Measurements from ENCODE around the gene CFAP299.

Gene CFAP299

GRCh38 chr4:80393246-80393969 is 57.9 kb downstream of the CFAP299 start:
- no peaks in the 10 kb centered on the region for H3K27me3 Mint-ChIP-seq
- H3K36me3 Mint-ChIP-seq (ENCODE audit: low read depth): no peaks in the 10 kb centered on the region
- H3K4me1 Mint-ChIP-seq (ENCODE audit: low read depth): peaks cover 8% of the 10 kb centered on the region
- H3K9me3 Mint-ChIP-seq: peaks cover 4% of the 10 kb centered on the region
- H3K4me3 Mint-ChIP-seq: no peak overlapping the region
- H3K27ac Mint-ChIP-seq: no peak overlapping the region

GRCh38 chr4:80393970-80394250 is 58.4 kb downstream of the CFAP299 start:
- Mint-ChIP-seq H3K9me3 (peaks cover 4% of the 10 kb centered on the region), H3K36me3 (ENCODE audit: low read depth) (no peaks in the 10 kb centered on the region), H3K4me3 (no peak overlapping the region), H3K27ac (no peak overlapping the region), H3K4me1 (ENCODE audit: low read depth) (peaks cover 8% of the 10 kb centered on the region), H3K27me3 (no peaks in the 10 kb centered on the region)

- no peaks in the 10 kb centered on the region for H3K27me3 Mint-ChIP-seq
- no peaks in the 10 kb centered on the region for H3K4me1 Mint-ChIP-seq (ENCODE audit: low read depth)
- H3K36me3 Mint-ChIP-seq (ENCODE audit: low read depth): no peaks in the 10 kb centered on the region
- no peaks in the 10 kb centered on the region for H3K9me3 Mint-ChIP-seq
- no peak overlapping the region for H3K4me3 Mint-ChIP-seq
- no peak overlapping the region for H3K27ac Mint-ChIP-seq
Measured at GRCh38 chr4:80407246-80407645, 71.7 kb downstream of the CFAP299 start.

GRCh38 chr4:80409809-80410208 is 74.3 kb downstream of the CFAP299 start:
- H3K27me3 Mint-ChIP-seq: no peaks in the 10 kb centered on the region

GRCh38 chr4:80412322-80412721 is 76.8 kb downstream of the CFAP299 start:
- no peaks in the 10 kb centered on the region for H3K4me1 Mint-ChIP-seq (ENCODE audit: low read depth)
- H3K4me3 Mint-ChIP-seq: no peak overlapping the region
- no peak overlapping the region for H3K27ac Mint-ChIP-seq
- H3K36me3 Mint-ChIP-seq (ENCODE audit: low read depth): no peaks in the 10 kb centered on the region
- no peaks in the 10 kb centered on the region for H3K9me3 Mint-ChIP-seq
- no peaks in the 10 kb centered on the region for H3K27me3 Mint-ChIP-seq

More at GRCh38 chr4:80409809-80410208, 74.3 kb downstream of the CFAP299 start:
- no peak overlapping the region for H3K27ac Mint-ChIP-seq
- no peaks in the 10 kb centered on the region for H3K4me1 Mint-ChIP-seq (ENCODE audit: low read depth)
- H3K9me3 Mint-ChIP-seq: no peaks in the 10 kb centered on the region
- no peak overlapping the region for H3K4me3 Mint-ChIP-seq
- no peaks in the 10 kb centered on the region for H3K36me3 Mint-ChIP-seq (ENCODE audit: low read depth)

GRCh38 chr4:80413086-80413485 is 77.6 kb downstream of the CFAP299 start:
- H3K27ac Mint-ChIP-seq: no peak overlapping the region
- H3K9me3 Mint-ChIP-seq: no peaks in the 10 kb centered on the region
- no peaks in the 10 kb centered on the region for H3K36me3 Mint-ChIP-seq (ENCODE audit: low read depth)
- no peak overlapping the region for H3K4me3 Mint-ChIP-seq
- no peaks in the 10 kb centered on the region for H3K4me1 Mint-ChIP-seq (ENCODE audit: low read depth)
- no peaks in the 10 kb centered on the region for H3K27me3 Mint-ChIP-seq

GRCh38 chr4:80417019-80417418 is 81.5 kb downstream of the CFAP299 start:
- H3K4me3 Mint-ChIP-seq: no peak overlapping the region
- no peaks in the 10 kb centered on the region for H3K4me1 Mint-ChIP-seq (ENCODE audit: low read depth)
- no peaks in the 10 kb centered on the region for H3K36me3 Mint-ChIP-seq (ENCODE audit: low read depth)
- H3K9me3 Mint-ChIP-seq: no peaks in the 10 kb centered on the region
- H3K27ac Mint-ChIP-seq: no peak overlapping the region
- H3K27me3 Mint-ChIP-seq: no peaks in the 10 kb centered on the region

- no peak overlapping the region for H3K4me3 Mint-ChIP-seq
- H3K4me1 Mint-ChIP-seq (ENCODE audit: low read depth): peaks cover 9% of the 10 kb centered on the region
- no peaks in the 10 kb centered on the region for H3K27me3 Mint-ChIP-seq
- peaks cover 4% of the 10 kb centered on the region for H3K9me3 Mint-ChIP-seq
- no peaks in the 10 kb centered on the region for H3K36me3 Mint-ChIP-seq (ENCODE audit: low read depth)
- H3K27ac Mint-ChIP-seq: no peak overlapping the region
Measured at GRCh38 chr4:80419946-80420345, 84.4 kb downstream of the CFAP299 start.

GRCh38 chr4:80420638-80421037 is 85.1 kb downstream of the CFAP299 start:
- Mint-ChIP-seq H3K9me3 (peaks cover 4% of the 10 kb centered on the region), H3K27ac (no peak overlapping the region), H3K27me3 (no peaks in the 10 kb centered on the region), H3K36me3 (ENCODE audit: low read depth) (no peaks in the 10 kb centered on the region), H3K4me1 (ENCODE audit: low read depth) (peaks cover 9% of the 10 kb centered on the region), H3K4me3 (no peak overlapping the region)

- Mint-ChIP-seq H3K27me3 (no peaks in the 10 kb centered on the region), H3K27ac (no peak overlapping the region), H3K4me3 (no peak overlapping the region), H3K36me3 (ENCODE audit: low read depth) (no peaks in the 10 kb centered on the region), H3K9me3 (peaks cover 4% of the 10 kb centered on the region), H3K4me1 (ENCODE audit: low read depth) (peaks cover 9% of the 10 kb centered on the region)
Measured at GRCh38 chr4:80422727-80423404, 87.3 kb downstream of the CFAP299 start.

- Mint-ChIP-seq H3K27me3 (no peaks in the 10 kb centered on the region), H3K27ac (no peak overlapping the region), H3K36me3 (ENCODE audit: low read depth) (no peaks in the 10 kb centered on the region), H3K4me3 (no peak overlapping the region), H3K4me1 (ENCODE audit: low read depth) (peaks cover 9% of the 10 kb centered on the region), H3K9me3 (peaks cover 4% of the 10 kb centered on the region)
Measured at GRCh38 chr4:80423553-80424224, 88.2 kb downstream of the CFAP299 start.

GRCh38 chr4:80424225-80424581 is 88.7 kb downstream of the CFAP299 start:
- Mint-ChIP-seq H3K4me3 (no peak overlapping the region), H3K36me3 (ENCODE audit: low read depth) (no peaks in the 10 kb centered on the region), H3K27ac (no peak overlapping the region), H3K9me3 (peaks cover 4% of the 10 kb centered on the region), H3K27me3 (no peaks in the 10 kb centered on the region), H3K4me1 (ENCODE audit: low read depth) (peaks cover 9% of the 10 kb centered on the region)

- H3K9me3 Mint-ChIP-seq: peaks cover 4% of the 10 kb centered on the region
- no peak overlapping the region for H3K4me3 Mint-ChIP-seq
- peaks cover 9% of the 10 kb centered on the region for H3K4me1 Mint-ChIP-seq (ENCODE audit: low read depth)
- H3K36me3 Mint-ChIP-seq (ENCODE audit: low read depth): no peaks in the 10 kb centered on the region
- H3K27ac Mint-ChIP-seq: no peak overlapping the region
- H3K27me3 Mint-ChIP-seq: no peaks in the 10 kb centered on the region
Measured at GRCh38 chr4:80425124-80426100, 89.9 kb downstream of the CFAP299 start.

GRCh38 chr4:80431203-80431965 is 95.9 kb downstream of the CFAP299 start:
- Mint-ChIP-seq H3K27me3 (no peaks in the 10 kb centered on the region), H3K4me1 (ENCODE audit: low read depth) (peaks cover 6% of the 10 kb centered on the region), H3K4me3 (no peak overlapping the region), H3K9me3 (no peaks in the 10 kb centered on the region), H3K27ac (no peak overlapping the region), H3K36me3 (ENCODE audit: low read depth) (no peaks in the 10 kb centered on the region)

All from stimulated activated naive CD8-positive, alpha-beta T cell treated with anti-CD3 and anti-CD28 coated beads, Interleukin-15, Interleukin-2, amounts not matched to agents 100 ng/mL and 50 ng/mL, for 24 hours (primary cell).